Spleen (tissue), 7 donors: ENCODE measurements around the gene ARTN.

Experiments
- CTCF ChIP-seq, 11 experiments: fragments of 200-600 bp in 7 of 11; fragments of 450-650 bp in 4 of 11; sonication (generic) in 4 of 11; IDR thresholded peaks in 8 of 11; conservative IDR thresholded peaks in 3 of 11; 1 replicate in 7 of 11; 2 replicates in 4 of 11; pipeline versions ENCODE4 v1.4.0 to v1.8.0; 2016 to 2021; ENCODE audit warnings: antibody characterized with exemption in 11 of 11, inconsistent platforms in 4 of 11, mild to moderate bottlenecking in 1 of 11
- POLR2A ChIP-seq, 3 donors: fragments of 450-650 bp; IDR thresholded peaks; one replicate each; pipeline ENCODE4 v1.5.1; 2017; ENCODE audit warnings: antibody characterized with exemption in 3 of 3, mild to moderate bottlenecking in 1 of 3
- POLR2AphosphoS5 ChIP-seq, 3 donors: sonication (generic); formaldehyde crosslinking; IDR thresholded peaks; one replicate each; pipeline ENCODE4 v1.5.1; 2017; ENCODE audit warnings: antibody characterized with exemption in 3 of 3
- donor health status: DM: no; HTN: no; CAD: no; lungs with moderate emphysema.
- donor health status: DM: no; HTN: no; CAD: no.
- donor health status: DM: no; HTN: no; CAD: no.

- TF ChIP-seq CTCF (IDR thresholded peaks at IDR 0.05 in 8 of 11, conservative IDR thresholded peaks at IDR 0.05 in 3 of 11) (no peak), POLR2AphosphoS5 (IDR thresholded peaks at IDR 0.05) (no peak), POLR2A (IDR thresholded peaks at IDR 0.05) (no peak)
Observed at GRCh38 chr1:43938383-43938782, 4.8 kb downstream of the ARTN start.
